Body of pancreas (tissue), 4 donors: Measurements from ENCODE around the gene BPIFB6.

Source experiments
- POLR2A ChIP-seq, 3 donors: fragments of 450-650 bp; IDR thresholded peaks; one replicate each; pipeline ENCODE4 v1.6.1; 2016; ENCODE audit warnings: antibody characterized with exemption in 3 of 3, mild to moderate bottlenecking in 2 of 3
- TF ChIP-seq, protein P1 (sequence below), 7 experiments: fragments of 450-650 bp in 4 of 7; fragments of 200-600 bp in 3 of 7; sonication (generic) in 3 of 7; IDR thresholded peaks; one replicate each; pipeline ENCODE4 v1.5.1; 2016 to 2019; ENCODE audit warnings: antibody characterized with exemption in 7 of 7

DNA sequence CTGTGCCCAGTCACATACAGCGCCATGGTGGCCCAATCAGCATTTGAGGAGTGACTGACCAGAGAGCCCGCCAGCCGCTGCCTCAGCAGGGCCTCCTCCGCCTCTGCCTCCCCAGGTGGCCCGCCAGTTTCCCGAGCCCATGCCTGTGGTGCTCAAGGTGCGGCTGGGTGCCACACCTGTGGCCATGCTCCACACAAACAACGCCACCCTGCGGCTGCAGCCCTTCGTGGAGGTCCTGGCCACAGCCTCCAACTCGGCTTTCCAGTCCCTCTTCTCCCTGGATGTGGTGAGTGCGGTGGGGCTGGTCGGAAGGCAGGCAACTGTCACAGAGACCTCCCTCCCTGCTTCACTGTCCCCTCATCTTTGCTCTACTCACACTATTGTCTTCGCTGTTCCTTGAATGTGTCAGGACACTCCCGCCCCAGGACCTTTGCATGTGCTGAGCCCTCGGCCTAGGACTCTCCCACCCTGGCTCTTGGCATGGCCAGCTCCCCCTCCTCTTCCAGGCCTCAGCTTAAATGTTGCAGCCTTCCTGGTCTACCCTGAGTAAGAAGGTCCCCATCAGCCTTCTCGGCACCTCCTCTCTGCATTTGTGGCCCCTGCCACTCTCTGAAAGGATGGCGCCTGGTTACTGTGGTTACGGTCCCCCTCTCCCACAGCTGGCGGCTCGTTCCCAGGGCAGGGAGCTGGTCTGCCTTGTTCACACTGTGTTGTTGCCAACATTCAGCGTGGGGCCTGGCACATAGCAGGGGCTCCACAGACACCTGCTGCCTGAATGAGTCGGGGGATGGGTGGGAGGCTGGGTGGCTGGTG, 11.8 kb upstream of the BPIFB6 start:
- TF ChIP-seq, protein P1, sequence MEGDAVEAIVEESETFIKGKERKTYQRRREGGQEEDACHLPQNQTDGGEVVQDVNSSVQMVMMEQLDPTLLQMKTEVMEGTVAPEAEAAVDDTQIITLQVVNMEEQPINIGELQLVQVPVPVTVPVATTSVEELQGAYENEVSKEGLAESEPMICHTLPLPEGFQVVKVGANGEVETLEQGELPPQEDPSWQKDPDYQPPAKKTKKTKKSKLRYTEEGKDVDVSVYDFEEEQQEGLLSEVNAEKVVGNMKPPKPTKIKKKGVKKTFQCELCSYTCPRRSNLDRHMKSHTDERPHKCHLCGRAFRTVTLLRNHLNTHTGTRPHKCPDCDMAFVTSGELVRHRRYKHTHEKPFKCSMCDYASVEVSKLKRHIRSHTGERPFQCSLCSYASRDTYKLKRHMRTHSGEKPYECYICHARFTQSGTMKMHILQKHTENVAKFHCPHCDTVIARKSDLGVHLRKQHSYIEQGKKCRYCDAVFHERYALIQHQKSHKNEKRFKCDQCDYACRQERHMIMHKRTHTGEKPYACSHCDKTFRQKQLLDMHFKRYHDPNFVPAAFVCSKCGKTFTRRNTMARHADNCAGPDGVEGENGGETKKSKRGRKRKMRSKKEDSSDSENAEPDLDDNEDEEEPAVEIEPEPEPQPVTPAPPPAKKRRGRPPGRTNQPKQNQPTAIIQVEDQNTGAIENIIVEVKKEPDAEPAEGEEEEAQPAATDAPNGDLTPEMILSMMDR (IDR thresholded peaks at IDR 0.05), result no peak
- TF ChIP-seq POLR2A (IDR thresholded peaks at IDR 0.05), result no peak
